Measurements from ENCODE around the gene KRTAP4-7.
"Not testable (repeated sequence)": the region's sequence is repeated elsewhere in the genome, so short reads cannot be mapped to it uniquely, and the experiment has no call there.

The KRTAP4-7 gene

DNA sequence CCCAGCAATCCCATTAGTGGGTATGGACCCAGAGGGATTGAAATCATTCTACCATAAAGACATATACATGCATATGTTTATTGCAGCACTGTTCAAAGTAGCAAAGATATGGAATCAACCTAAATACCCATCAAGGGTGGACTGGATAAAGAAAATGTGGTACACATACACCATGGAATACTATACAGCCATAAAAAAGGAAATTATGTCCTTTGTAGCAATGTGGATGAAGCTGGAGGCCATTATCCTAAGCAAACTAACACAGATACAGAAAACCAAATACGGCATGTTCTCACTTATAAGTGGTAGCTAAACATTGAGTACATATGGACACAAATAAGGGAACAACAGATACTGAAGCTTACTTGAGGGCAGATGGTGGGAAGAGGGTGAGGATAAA, 26.4 kb upstream of the KRTAP4-7 start:
- Histone ChIP-seq H3K27ac (ENCODE audit: low read depth, low read length, poor library complexity, severe bottlenecking) (no peak overlapping the region), H3K4me2 (ENCODE audit: low read length) (no peak overlapping the region), H3K9me2 (ENCODE audit: low read depth, low read length) (no peaks in the 10 kb centered on the region), H3K4me3 (ENCODE audit: low read depth, low read length, poor library complexity, severe bottlenecking) (no peak overlapping the region), H4K20me1 (ENCODE audit: insufficient read depth, low read length) (no peaks in the 10 kb centered on the region), H3F3A (ENCODE audit: insufficient read depth, low read length) (no peaks in the 10 kb centered on the region), H3K9ac (ENCODE audit: low read length) (no peak overlapping the region), H3K9me3 (ENCODE audit: low read length) (0 out of 2 replicates have a peak, but pooled peaks cover 2% of the 10 kb centered on the region), H3K4me1 (ENCODE audit: insufficient read depth, low read length, severe bottlenecking) (no peaks in the 10 kb centered on the region), H3K27me3 (ENCODE audit: insufficient read depth, low read length) (0 out of 2 replicates have a peak, but pooled peaks cover 3% of the 10 kb centered on the region), H3K36me3 (ENCODE audit: insufficient read depth, low read length) (no peaks in the 10 kb centered on the region), H3K79me2 (ENCODE audit: insufficient read depth, low read length) (no peaks in the 10 kb centered on the region), H2AFZ (ENCODE audit: low read length) (no peak overlapping the region)
- TF ChIP-seq EZH2 (IDR thresholded peaks at IDR 0.05; ENCODE audit: borderline replicate concordance, low read length), result no peak
- TF ChIP-seq, protein P1, sequence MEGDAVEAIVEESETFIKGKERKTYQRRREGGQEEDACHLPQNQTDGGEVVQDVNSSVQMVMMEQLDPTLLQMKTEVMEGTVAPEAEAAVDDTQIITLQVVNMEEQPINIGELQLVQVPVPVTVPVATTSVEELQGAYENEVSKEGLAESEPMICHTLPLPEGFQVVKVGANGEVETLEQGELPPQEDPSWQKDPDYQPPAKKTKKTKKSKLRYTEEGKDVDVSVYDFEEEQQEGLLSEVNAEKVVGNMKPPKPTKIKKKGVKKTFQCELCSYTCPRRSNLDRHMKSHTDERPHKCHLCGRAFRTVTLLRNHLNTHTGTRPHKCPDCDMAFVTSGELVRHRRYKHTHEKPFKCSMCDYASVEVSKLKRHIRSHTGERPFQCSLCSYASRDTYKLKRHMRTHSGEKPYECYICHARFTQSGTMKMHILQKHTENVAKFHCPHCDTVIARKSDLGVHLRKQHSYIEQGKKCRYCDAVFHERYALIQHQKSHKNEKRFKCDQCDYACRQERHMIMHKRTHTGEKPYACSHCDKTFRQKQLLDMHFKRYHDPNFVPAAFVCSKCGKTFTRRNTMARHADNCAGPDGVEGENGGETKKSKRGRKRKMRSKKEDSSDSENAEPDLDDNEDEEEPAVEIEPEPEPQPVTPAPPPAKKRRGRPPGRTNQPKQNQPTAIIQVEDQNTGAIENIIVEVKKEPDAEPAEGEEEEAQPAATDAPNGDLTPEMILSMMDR (IDR thresholded peaks at IDR 0.05; ENCODE audit: low read length), result no peak

DNA sequence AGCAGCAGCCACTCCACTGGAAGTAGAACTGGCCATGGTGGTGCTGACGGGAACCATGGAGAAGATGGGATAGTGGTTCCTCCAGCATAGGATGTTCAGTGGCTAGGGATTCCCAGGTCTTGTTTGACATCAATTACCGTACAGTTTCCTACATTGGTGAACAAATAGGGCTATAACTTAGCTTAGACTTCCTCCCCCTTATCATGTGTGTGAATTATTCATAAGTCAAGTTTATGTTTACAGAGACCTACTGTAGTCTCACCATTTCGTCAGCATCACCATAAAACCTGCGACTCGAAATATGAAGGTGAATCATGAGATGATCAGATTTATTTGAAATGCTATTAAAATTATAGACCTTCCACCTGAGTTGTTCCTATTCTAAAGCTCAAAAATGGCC, 25.2 kb upstream of the KRTAP4-7 start:
- H2AFZ ChIP-seq (ENCODE audit: low read length), result no peak overlapping the region
- H4K20me1 ChIP-seq (ENCODE audit: insufficient read depth, low read length), result no peaks in the 10 kb centered on the region
- no peaks in the 10 kb centered on the region for H3F3A ChIP-seq (ENCODE audit: insufficient read depth, low read length)
- no peaks in the 10 kb centered on the region for H3K36me3 ChIP-seq (ENCODE audit: insufficient read depth, low read length)
- H3K27ac ChIP-seq (ENCODE audit: low read depth, low read length, poor library complexity, severe bottlenecking), result no peak overlapping the region
- H3K4me3 ChIP-seq (ENCODE audit: low read depth, low read length, poor library complexity, severe bottlenecking), result no peak overlapping the region
- 0 out of 2 replicates have a peak, but pooled peaks cover 3% of the 10 kb centered on the region for H3K27me3 ChIP-seq (ENCODE audit: insufficient read depth, low read length)
- H3K4me2 ChIP-seq (ENCODE audit: low read length), result no peak overlapping the region
- no peaks in the 10 kb centered on the region for H3K4me1 ChIP-seq (ENCODE audit: insufficient read depth, low read length, severe bottlenecking)
- H3K9me3 ChIP-seq (ENCODE audit: low read length), result no peaks in the 10 kb centered on the region
- no peak overlapping the region for H3K9ac ChIP-seq (ENCODE audit: low read length)
- TF ChIP-seq, protein P1 (IDR thresholded peaks at IDR 0.05; ENCODE audit: low read length), result no peak
- TF ChIP-seq EZH2 (IDR thresholded peaks at IDR 0.05; ENCODE audit: borderline replicate concordance, low read length), result no peak
- no peaks in the 10 kb centered on the region for H3K9me2 ChIP-seq (ENCODE audit: low read depth, low read length)
- H3K79me2 ChIP-seq (ENCODE audit: insufficient read depth, low read length), result no peaks in the 10 kb centered on the region

DNA sequence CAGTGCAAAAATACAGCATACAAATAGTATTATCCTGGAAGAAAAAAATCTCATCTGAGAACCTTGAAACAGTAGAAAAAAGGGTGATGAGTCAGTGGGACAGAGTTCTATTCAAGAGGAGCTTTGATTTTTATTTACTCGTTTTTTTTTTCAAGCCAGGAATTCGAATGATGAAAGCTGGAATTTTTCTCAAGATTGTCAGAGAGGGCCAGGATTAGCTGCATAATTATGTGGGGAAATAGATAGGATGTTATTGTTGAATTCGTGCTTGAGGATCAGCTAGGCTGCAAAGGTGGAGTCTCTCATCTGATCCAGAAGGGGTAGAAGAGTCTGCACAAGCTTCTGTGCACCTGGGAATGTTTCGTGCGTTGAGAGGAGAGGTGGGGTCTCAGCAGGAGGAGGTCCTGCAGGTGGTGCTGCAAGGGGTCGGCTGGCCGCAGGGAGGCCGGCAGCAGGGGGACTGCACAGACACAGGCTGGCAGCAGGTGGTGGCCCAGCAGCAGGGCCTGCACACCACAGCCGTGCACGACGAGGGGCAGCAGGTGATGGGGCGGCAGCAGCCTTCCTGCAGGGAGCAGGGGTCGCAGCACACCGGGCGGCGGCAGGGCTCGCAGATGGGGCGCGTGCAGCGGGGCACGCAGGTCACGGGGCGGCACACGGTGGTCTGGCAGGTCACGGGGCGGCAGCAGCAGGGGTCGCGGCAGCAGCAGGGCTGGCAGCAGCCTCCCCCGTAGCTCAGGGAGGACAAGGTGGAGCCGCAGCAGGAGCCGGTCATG, 24.5 kb upstream of the KRTAP4-7 start:
- H3K9me2 ChIP-seq (ENCODE audit: low read depth, low read length); H3K9me3 ChIP-seq (ENCODE audit: low read length); H2AFZ ChIP-seq (ENCODE audit: low read length); H3K4me2 ChIP-seq (ENCODE audit: low read length); H3K4me1 ChIP-seq (ENCODE audit: insufficient read depth, low read length, severe bottlenecking); H3K27ac ChIP-seq (ENCODE audit: low read depth, low read length, poor library complexity, severe bottlenecking); H3K4me3 ChIP-seq (ENCODE audit: low read depth, low read length, poor library complexity, severe bottlenecking); H4K20me1 ChIP-seq (ENCODE audit: insufficient read depth, low read length); H3K36me3 ChIP-seq (ENCODE audit: insufficient read depth, low read length); H3F3A ChIP-seq (ENCODE audit: insufficient read depth, low read length); H3K79me2 ChIP-seq (ENCODE audit: insufficient read depth, low read length); H3K9ac ChIP-seq (ENCODE audit: low read length); H3K27me3 ChIP-seq (ENCODE audit: insufficient read depth, low read length): not testable (repeated sequence)
